ENCODE data around the gene LONP2.

DNA sequence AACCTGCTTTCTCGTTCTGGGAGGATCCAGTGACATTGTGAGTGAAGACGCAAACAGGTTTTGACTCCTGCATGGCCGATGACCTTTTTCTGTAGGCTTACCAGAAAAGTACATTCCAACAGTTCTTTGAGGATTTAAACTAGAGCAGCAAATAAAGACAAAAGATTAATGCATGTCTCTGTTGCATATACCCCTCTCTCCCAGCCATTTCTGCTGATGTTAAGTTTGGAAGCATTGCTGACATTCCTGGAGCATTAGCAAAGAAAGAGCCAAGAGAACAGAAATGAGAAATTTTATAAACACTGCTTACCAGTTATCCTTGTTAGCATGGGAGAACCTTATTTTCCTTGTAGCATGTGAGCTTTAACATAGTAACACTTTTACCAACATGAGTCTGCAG lies 91.9 kb downstream of the LONP2 start:
- TF ChIP-seq POLR2AphosphoS5 (IDR thresholded peaks at IDR 0.05; ENCODE audit: low read depth, low read length): no peak
- no peak for TF ChIP-seq POLR2A (IDR thresholded peaks at IDR 0.05; ENCODE audit: low read depth, low read length)

Data from GM12892 (cell line).